GM12801 (cell line): ENCODE data around the gene ARHGAP22.

Source experiments
- CTCF ChIP-seq: IDR thresholded peaks from one replicate; pipeline ENCODE4 v1.5.1; 2011; ENCODE audit warnings: control low read depth; ENCODE audit not compliant: insufficient read length; ENCODE audit errors: extremely low read depth

Gene ARHGAP22

GRCh38 chr10:48598243-48598935 is 6.5 kb downstream of the ARHGAP22 start:
- TF ChIP-seq CTCF: no peak

- TF ChIP-seq CTCF: no peak
Measured at GRCh38 chr10:48595539-48595932, 9.3 kb downstream of the ARHGAP22 start.

DNA sequence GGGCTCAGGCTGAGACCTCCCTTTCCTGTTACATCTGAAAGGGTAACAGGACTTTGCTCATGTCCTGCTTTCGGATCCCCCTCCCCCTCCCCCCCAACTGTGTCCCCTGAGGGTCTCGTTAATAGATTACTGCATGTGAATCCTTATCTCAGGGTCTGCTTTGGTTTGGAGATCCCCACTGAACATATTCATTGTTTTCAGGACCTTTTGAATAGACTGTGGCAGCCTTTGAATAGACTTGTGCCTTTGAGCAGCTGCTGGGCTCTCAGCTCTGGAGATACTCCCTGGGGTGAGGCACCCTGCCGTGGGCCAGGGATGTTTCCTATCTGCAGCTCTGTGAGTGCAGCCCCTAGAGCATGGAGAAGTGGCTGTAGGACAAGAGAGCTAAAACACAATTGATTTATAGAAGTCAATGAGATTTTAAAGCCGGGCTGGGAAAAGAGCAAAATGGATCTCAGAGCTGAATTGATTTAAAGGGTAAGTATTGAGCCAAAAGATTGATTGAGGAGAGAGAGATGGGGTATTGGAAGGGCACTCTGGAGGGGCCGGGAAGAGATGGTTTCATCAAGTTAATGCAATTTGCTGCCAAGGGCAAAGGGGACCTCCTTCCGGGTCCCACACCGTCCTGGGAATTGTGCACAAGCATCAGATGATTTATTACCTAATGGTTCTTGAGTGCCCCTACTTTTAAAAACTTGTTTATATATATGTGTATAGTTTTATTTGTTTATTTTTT is 9.9 kb downstream of the ARHGAP22 start:
- TF ChIP-seq CTCF: no peak

GRCh38 chr10:48594371-48594770 is 10.5 kb downstream of the ARHGAP22 start:
- no peak for TF ChIP-seq CTCF

DNA sequence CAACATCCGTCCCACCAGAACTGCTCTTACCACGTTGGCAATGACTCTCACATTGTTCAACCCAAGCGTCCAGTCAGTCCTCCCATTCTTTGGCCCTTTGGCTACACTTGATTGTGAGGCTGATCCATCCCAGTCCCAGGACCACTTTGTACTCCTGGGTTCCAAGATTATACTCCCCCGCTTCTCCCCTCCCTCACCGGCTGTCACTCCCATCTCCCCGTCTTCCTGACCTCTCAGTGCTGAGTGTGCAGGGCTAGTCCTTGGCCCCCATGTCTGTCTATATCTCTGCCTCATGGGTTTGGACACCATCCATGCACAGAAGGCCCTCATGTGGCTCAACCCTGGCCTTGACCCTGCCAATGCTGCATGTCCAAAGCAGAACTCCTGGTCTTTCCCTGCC is 12.5 kb downstream of the ARHGAP22 start:
- TF ChIP-seq CTCF: no peak

DNA sequence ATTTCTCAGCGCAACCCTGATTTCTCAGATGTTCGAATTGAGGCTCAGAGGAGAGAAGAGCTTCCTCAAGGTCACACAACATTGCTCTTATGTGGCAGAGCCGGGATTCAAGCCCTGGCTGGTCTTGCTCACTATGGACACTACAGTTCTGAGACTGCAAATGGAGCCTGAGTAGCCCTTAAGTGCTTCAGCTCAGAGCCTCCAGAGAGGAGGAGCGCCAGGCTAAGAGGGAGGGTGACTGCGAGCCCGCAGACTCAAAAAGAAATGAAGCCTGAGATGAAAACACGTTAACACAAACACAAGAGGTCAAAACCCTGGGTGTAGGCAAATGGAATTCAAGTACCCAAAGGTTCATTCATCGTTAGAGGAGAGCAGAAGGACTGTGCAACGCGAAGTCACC is 13.9 kb downstream of the ARHGAP22 start:
- no peak for TF ChIP-seq CTCF

DNA sequence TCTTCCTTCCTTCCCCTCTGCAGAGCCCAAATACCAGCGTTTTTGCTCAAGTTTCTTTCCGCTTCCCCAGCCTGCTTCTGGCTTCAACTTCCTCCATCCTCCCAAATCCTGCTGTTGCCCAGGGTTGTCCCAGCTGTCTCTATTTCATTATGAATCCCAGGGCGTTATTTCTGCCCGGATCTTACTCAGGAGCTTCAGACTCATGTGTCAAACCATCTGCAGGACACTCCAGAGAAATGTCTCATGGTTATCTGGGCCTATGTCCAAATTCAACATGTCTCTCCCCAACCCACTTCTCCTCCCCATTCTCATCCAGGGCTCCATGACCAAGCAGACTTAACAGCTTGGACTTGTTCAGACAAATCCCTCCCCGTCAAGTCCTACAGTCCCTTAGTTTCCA is 15.6 kb downstream of the ARHGAP22 start:
- TF ChIP-seq CTCF: no peak
